AG04449 (cell line): ENCODE results near the gene ADAMTSL1.

ENCODE experiments used
- CTCF ChIA-PET: fragments of 350-600 bp; formaldehyde crosslinking; extraction: SDS; loops from one replicate; lab custom pipeline; 2021; ENCODE audit warnings: antibody characterized with exemption; lab: Yijun Ruan, JAX
- POLR2A ChIA-PET: fragments of 400-600, 350-600 bp; formaldehyde crosslinking; extraction: SDS; loops from one replicate; lab custom pipeline; 2020; ENCODE audit warnings: antibody characterized with exemption, inconsistent platforms; lab: Yijun Ruan, JAX
- DNase-seq: peaks from one replicate; pipeline ENCODE4 v3.0.0-alpha.2; 2010; ENCODE audit warnings: low read depth, low spot score
- H3K4me3 ChIP-seq: 2 replicates; pipeline ENCODE4 v1.5.1; 2011; ENCODE audit warnings: low read depth, mild to moderate bottlenecking, control low read depth, low read length
- CTCF ChIP-seq: IDR thresholded peaks from one replicate; pipeline ENCODE4 v1.5.1; 2011; ENCODE audit warnings: mild to moderate bottlenecking, moderate library complexity, low read length, control low read depth, inconsistent platforms; ENCODE audit not compliant: insufficient read depth; ENCODE audit errors: missing control alignments

ADAMTSL1 gene

GRCh38 chr9:18825656-18826170, 351.8 kb downstream of the ADAMTSL1 start:
- TF ChIP-seq CTCF = no peak
- DNase-seq = no peak
- ChIA-PET CTCF (interaction anchor here (1.3 kb wide), 1 partner anchor 37 kb away, joined by 3 read pairs; no protein-coding TSS in a partner anchor), POLR2A (no interaction called here)
- no peak overlapping the region for H3K4me3 ChIP-seq

GRCh38 chr9:18826248-18826647, 352.3 kb downstream of the ADAMTSL1 start:
- H3K4me3 ChIP-seq = no peak overlapping the region
- DNase-seq = no peak
- no peak for TF ChIP-seq CTCF
- POLR2A ChIA-PET = no interaction called here
- CTCF ChIA-PET = interaction anchor here (1.3 kb wide), 1 partner anchor 37 kb away, joined by 3 read pairs; no protein-coding TSS in a partner anchor

GRCh38 chr9:18829066-18829465, 355.1 kb downstream of the ADAMTSL1 start:
- CTCF ChIA-PET = interaction anchor here (1.5 kb wide), 1 partner anchor 574 kb away, joined by 3 read pairs; no protein-coding TSS in a partner anchor
- no peak overlapping the region for H3K4me3 ChIP-seq
- POLR2A ChIA-PET = no interaction called here
- no peak for TF ChIP-seq CTCF
- no peak for DNase-seq

GRCh38 chr9:18829873-18830272, 355.9 kb downstream of the ADAMTSL1 start:
- POLR2A ChIA-PET = no interaction called here
- CTCF ChIA-PET = interaction anchor here (1.5 kb wide), 1 partner anchor 575 kb away, joined by 3 read pairs; no protein-coding TSS in a partner anchor
- no peak for TF ChIP-seq CTCF
- DNase-seq = no peak
- no peak overlapping the region for H3K4me3 ChIP-seq

GRCh38 chr9:18834740-18835361, 360.9 kb downstream of the ADAMTSL1 start:
- ChIA-PET CTCF (no interaction called here), POLR2A (no interaction called here)
- no peak for TF ChIP-seq CTCF
- H3K4me3 ChIP-seq = no peak overlapping the region
- DNase-seq = no peak

- DNase-seq = no peak
- no peak for TF ChIP-seq CTCF
- POLR2A ChIA-PET = no interaction called here
- no peak overlapping the region for H3K4me3 ChIP-seq
- CTCF ChIA-PET = no interaction called here
These were observed 363.4 kb downstream of the ADAMTSL1 start for GRCh38 chr9:18837402-18837801.
